ENCODE measurements around the gene ARHGAP32. TPM values are rescaled to one million over a fixed set of nuclear protein-coding genes. Genes with fewer than 3 reads are reported as not detected.

The ARHGAP32 gene
- polyA plus RNA-seq, 1 of the 3 experiments (the other 2 are of a cell fraction) = 4.8 TPM

DNA sequence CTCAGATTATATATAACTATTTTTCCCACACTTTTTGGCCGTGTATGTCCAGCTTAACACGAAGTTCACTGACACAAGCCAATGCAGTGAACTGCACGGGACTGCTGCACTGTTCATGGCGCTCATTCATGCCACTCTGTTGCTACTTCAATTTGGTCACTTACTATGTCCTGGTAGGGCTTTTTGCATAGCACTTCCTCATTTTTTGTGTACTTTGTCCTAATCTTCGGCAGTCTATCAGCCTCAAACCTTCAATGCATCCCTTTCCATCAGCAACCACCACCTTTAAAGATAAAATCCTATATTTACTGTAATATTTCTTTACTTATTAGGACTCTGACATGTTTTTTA is 18.7 kb upstream of the ARHGAP32 start:
- CTCF ChIA-PET = no interaction called here
- H3K9me2 ChIP-seq = no peaks in the 10 kb centered on the region
- H3K9me3 ChIP-seq = no peaks in the 10 kb centered on the region
- H3F3A ChIP-seq (replicated peaks; ENCODE audit: insufficient read depth) = no peaks in the 10 kb centered on the region
- H3K4me1 ChIP-seq (ENCODE audit: control insufficient read depth in 1 of 2, insufficient read depth in 2 of 2, low read depth in 1 of 2, low read length in 1 of 2) = peaks cover 0 to 8% of the 10 kb centered on the region in 2 experiments; a peak in 1 of 4 replicates
- H3K9ac ChIP-seq = no peak overlapping the region
- POLR2A ChIA-PET = no interaction called here
- WGBS (ENCODE audit: low lambda C conversion rate) = 94% methylated on average over 5 of the region's 5 CpGs
- H4K20me1 ChIP-seq (ENCODE audit: insufficient read depth) = 0 out of 2 replicates have a peak, but pooled peaks cover 3% of the 10 kb centered on the region
- no peak overlapping the region for H3K4me2 ChIP-seq
- H3K27me3 ChIP-seq (ENCODE audit: insufficient read depth) = no peaks in the 10 kb centered on the region
- TF ChIP-seq EZH2phosphoT487 (IDR thresholded peaks at IDR 0.05; ENCODE audit: borderline replicate concordance, low read depth) (no peak), JUND (IDR thresholded peaks at IDR 0.05) (no peak), SIN3A (IDR thresholded peaks at IDR 0.05; ENCODE audit: borderline replicate concordance, low read depth, low read length) (no peak), RXRA (IDR thresholded peaks at IDR 0.05; ENCODE audit: borderline replicate concordance, low read depth) (no peak), EP300 (IDR thresholded peaks at IDR 0.05; ENCODE audit: borderline replicate concordance in 1 of 2, low read depth in 1 of 2, low read length in 1 of 2) (no peak), FOXM1 (IDR thresholded peaks at IDR 0.05; ENCODE audit: low read depth) (no peak), TEAD4 (IDR thresholded peaks at IDR 0.05; ENCODE audit: borderline replicate concordance, insufficient read depth) (no peak)
- TF ChIP-seq, protein P1, sequence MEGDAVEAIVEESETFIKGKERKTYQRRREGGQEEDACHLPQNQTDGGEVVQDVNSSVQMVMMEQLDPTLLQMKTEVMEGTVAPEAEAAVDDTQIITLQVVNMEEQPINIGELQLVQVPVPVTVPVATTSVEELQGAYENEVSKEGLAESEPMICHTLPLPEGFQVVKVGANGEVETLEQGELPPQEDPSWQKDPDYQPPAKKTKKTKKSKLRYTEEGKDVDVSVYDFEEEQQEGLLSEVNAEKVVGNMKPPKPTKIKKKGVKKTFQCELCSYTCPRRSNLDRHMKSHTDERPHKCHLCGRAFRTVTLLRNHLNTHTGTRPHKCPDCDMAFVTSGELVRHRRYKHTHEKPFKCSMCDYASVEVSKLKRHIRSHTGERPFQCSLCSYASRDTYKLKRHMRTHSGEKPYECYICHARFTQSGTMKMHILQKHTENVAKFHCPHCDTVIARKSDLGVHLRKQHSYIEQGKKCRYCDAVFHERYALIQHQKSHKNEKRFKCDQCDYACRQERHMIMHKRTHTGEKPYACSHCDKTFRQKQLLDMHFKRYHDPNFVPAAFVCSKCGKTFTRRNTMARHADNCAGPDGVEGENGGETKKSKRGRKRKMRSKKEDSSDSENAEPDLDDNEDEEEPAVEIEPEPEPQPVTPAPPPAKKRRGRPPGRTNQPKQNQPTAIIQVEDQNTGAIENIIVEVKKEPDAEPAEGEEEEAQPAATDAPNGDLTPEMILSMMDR (IDR thresholded peaks at IDR 0.05) = no peak
- no peak for DNase-seq
- no peak overlapping the region for H3K4me3 ChIP-seq (ENCODE audit: low read depth in 2 of 2, low read length in 1 of 2)
- H3K27ac ChIP-seq (ENCODE audit: low read depth in 2 of 2, low read length in 1 of 2) = no peak overlapping the region
- no peak overlapping the region for H2AFZ ChIP-seq (ENCODE audit: low read depth)
- H3K79me2 ChIP-seq (ENCODE audit: insufficient read depth) = peaks cover 20% of the 10 kb centered on the region; the same call in 1 of the 2 replicates
- H3K36me3 ChIP-seq (replicated peaks in 1 of 2; ENCODE audit: control insufficient read depth in 1 of 2, insufficient read depth in 2 of 2, low read length in 1 of 2) = no peaks in the 10 kb centered on the region

DNA sequence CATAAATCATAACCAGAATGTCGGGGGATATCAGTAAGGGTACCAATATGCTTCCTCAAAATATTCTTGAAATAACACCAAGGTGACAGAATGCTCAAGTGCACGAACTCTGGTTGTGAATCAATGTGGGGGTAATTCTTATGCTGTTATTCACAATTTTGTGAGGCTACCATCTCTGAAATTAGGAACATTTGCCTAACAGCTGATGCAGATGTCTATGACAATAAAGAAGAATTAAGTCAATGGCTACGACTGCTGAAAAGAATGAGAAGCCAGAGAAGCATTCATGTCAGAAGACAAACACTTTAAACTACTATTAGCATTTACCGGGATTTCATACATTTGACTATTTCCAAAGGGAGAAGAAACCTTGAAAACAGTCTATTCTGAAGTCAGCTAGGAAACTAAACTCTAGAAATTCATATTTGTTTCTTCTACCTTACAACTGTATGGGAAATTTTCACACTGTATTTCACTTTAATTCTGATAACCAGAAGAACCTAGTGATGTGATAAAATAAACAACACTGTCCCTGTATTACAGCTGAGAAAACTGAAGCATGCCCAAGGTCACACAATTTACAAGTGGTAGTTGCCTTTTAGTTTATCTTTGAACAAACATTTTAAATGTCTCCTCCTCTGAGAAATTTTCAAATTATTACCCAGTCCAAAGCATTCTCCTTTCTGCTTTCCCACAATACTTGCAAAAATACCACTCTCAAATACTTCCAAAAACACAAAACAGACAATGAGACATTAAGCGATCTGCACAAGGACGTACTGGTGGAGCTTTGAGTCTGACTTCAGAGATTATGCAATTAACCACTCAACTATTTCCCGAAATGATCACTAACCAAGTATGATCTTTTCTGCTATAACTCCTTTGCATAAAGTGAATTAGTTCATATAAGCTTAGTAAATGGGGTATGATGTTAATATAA is 18.0 kb upstream of the ARHGAP32 start:
- ChIA-PET CTCF (interaction anchor here (0.6 kb wide), 1 partner anchor 1366 kb away, joined by 3 read pairs; no protein-coding TSS in a partner anchor), POLR2A (no interaction called here)
- Histone ChIP-seq H2AFZ (ENCODE audit: low read depth) (no peak overlapping the region), H3K9ac (no peak overlapping the region), H3F3A (replicated peaks; ENCODE audit: insufficient read depth) (no peaks in the 10 kb centered on the region), H3K79me2 (ENCODE audit: insufficient read depth) (peaks cover 21% of the 10 kb centered on the region; the same call in 1 of the 2 replicates), H3K4me3 (ENCODE audit: low read depth in 2 of 2, low read length in 1 of 2) (no peak overlapping the region), H3K9me2 (no peaks in the 10 kb centered on the region), H3K36me3 (replicated peaks in 1 of 2; ENCODE audit: control insufficient read depth in 1 of 2, insufficient read depth in 2 of 2, low read length in 1 of 2) (no peaks in the 10 kb centered on the region), H3K9me3 (no peaks in the 10 kb centered on the region), H3K27ac (ENCODE audit: low read depth in 2 of 2, low read length in 1 of 2) (no peak overlapping the region), H3K27me3 (ENCODE audit: insufficient read depth) (no peaks in the 10 kb centered on the region), H4K20me1 (ENCODE audit: insufficient read depth) (0 out of 2 replicates have a peak, but pooled peaks cover 3% of the 10 kb centered on the region), H3K4me1 (ENCODE audit: control insufficient read depth in 1 of 2, insufficient read depth in 2 of 2, low read depth in 1 of 2, low read length in 1 of 2) (peaks cover 0 to 8% of the 10 kb centered on the region in 2 experiments; a peak in 1 of 4 replicates), H3K4me2 (no peak overlapping the region)
- TF ChIP-seq, protein P1 (IDR thresholded peaks at IDR 0.05) = no peak
- DNase-seq = no peak
- WGBS (ENCODE audit: low lambda C conversion rate) = 95% methylated on average over 7 of the region's 7 CpGs
